Adrenal gland (tissue), 12 donors: Measurements from ENCODE around the gene SEMA4B. TPM values are rescaled to one million over a fixed set of nuclear protein-coding genes. Genes with fewer than 3 reads are reported as not detected.

ENCODE experiments used
- DNase-seq, 7 donors: peaks; one replicate each; pipeline ENCODE4 v3.0.0-alpha.2; 2019 to 2020
- H3K27ac ChIP-seq, 5 donors: fragments of 200-600 bp; sonication (generic) in 4 of 5; 1 replicate in 3 of 5; 2 replicates in 2 of 5; pipeline versions ENCODE4 v1.5.1 to v1.8.0; 2016 to 2020; ENCODE audit warnings: mild to moderate bottlenecking in 1 of 5
- H3K27me3 ChIP-seq: fragments of 200-600 bp; 2 replicates; pipeline ENCODE4 v1.8.0; 2021
- H3K36me3 ChIP-seq, 2 donors: fragments of 200-600 bp; replicated peaks in 1 of 2; 1 replicate in 1 of 2; 2 replicates in 1 of 2; pipeline versions ENCODE4 v1.5.1 to v1.8.0; 2018 to 2022
- H3K4me1 ChIP-seq, 2 donors: fragments of 200-600 bp; replicated peaks in 1 of 2; 1 replicate in 1 of 2; 2 replicates in 1 of 2; pipeline versions ENCODE4 v1.5.1 to v1.8.0; 2018 to 2021
- H3K4me3 ChIP-seq, 4 donors: fragments of 200-600 bp; sonication (generic) in 3 of 4; one replicate each; pipeline ENCODE4 v1.5.1; 2016 to 2018
- H3K9me3 ChIP-seq, 3 donors: fragments of 200-600 bp; sonication (generic) in 1 of 3; replicated peaks in 1 of 3; 1 replicate in 2 of 3; 2 replicates in 1 of 3; pipeline versions ENCODE4 v1.5.1 to v1.8.0; 2016 to 2021
- POLR2A ChIP-seq, 2 donors: fragments of 450-650 bp; IDR thresholded peaks; one replicate each; pipeline ENCODE4 v1.6.1; 2017; ENCODE audit warnings: antibody characterized with exemption in 2 of 2, mild to moderate bottlenecking in 2 of 2, moderate library complexity in 1 of 2
- WGBS, 4 donors: extraction: QIAGEN DNeasy Blood & Tissue Kit in 2 of 4; methylation state at CpG; one replicate each; pipeline versions ENCODE4 v1.1.5 to v1.1.7; 2013 to 2017; 5-methylcytosine and 5-hydroxymethylcytosine counted together
- intact Hi-C, 2 donors: fragments of 100-400 bp; cut with DNase I; formaldehyde crosslinking; loops; one replicate each; pipeline versions ENCODE4 v1.14.1 to v1.15.0; 2022 to 2023
- polyA plus RNA-seq, 3 donors: library from polyadenylated mRNA; stranded (reverse); fragments of 200-250 nt in 2 of 3; fragments of 350-450 nt in 1 of 3; fragmentation: Illumina TruSeq in 1 of 3; extraction: RNeasy Lipid Tissue Mini Kit (QIAGEN cat#74804) in 1 of 3; gene quantifications; one replicate each; pipeline ENCODE4 v1.2.3, GENCODE V29; 2013 to 2014
- total RNA-seq, 9 donors: library from RNA; depleted of rRNA in 4 of 9; stranded (reverse); fragments of >200 nt in 4 of 9; fragments of 120-200 nt in 1 of 9; fragmentation: NEBNext Ultra II Directional in 1 of 9; extraction: Animal tissue kit (Norgen Biotek cat#: 25700) in 1 of 9; gene quantifications; one replicate each; pipeline versions ENCODE4 v1.1.0 to v1.2.4, GENCODE V29; 2013 to 2023
- TF ChIP-seq, protein P1 (sequence below), 6 experiments: fragments of 450-650 bp in 4 of 6; fragments of 200-600 bp in 2 of 6; sonication (generic) in 1 of 6; IDR thresholded peaks; 1 replicate in 5 of 6; 2 replicates in 1 of 6; pipeline versions ENCODE4 v1.5.1 to v1.8.0; 2016 to 2021; ENCODE audit warnings: antibody characterized with exemption in 6 of 6, mild to moderate bottlenecking in 2 of 6, moderate library complexity in 1 of 6
- donor health status: healthy with polysubstance abuse.
- donor health status: Bipolar disorder and iron deficiency.
- donor health status: DM: yes; HTN: yes; CAD: no.
- donor health status: DM: no; HTN: no; CAD: no.
- donor health status: DM: no; HTN: no; CAD: no.
- donor health status: DM: yes; HTN: yes; CAD: no.

Gene SEMA4B
- total and polyA plus RNA-seq, 12 donors, result 10.6 to 155 (median 85.1) TPM

DNA sequence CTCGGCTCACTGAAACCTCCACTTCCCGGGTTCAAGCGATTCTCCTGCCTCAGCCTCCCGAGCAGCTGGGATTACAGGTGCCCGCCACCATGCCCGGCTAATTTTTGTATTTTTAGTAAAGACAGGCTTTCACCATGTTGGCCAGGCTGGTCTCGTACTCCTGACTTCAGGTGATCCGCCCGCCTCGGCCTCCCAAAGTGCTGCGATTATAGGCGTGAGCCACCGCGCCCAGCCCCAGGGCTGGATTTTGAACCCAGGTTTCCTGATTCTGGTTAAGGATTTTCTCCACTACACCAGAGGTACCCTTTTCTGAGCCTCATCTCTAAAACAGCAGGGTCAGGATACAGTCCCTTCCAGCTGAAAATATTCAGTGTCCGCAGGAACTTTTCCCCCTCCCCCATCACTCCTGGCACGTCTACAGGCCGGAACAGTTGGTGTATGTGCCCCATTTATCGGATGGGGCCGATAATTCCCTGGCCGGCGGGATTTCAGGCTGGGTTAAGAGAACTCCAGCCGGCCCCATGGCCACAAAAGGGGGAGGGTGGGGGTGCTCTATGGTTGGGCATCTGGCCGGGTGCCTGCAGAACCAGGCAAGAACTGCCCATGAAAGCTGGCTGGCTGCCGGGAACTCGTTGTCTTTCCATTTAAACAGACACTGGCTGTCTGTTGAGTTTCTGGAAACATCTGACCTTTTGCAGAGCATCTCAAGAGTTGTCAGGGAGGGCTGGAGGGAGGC lies 26.8 kb upstream of the SEMA4B start:
- H3K36me3 ChIP-seq, result no peaks in the 10 kb centered on the region

DNA sequence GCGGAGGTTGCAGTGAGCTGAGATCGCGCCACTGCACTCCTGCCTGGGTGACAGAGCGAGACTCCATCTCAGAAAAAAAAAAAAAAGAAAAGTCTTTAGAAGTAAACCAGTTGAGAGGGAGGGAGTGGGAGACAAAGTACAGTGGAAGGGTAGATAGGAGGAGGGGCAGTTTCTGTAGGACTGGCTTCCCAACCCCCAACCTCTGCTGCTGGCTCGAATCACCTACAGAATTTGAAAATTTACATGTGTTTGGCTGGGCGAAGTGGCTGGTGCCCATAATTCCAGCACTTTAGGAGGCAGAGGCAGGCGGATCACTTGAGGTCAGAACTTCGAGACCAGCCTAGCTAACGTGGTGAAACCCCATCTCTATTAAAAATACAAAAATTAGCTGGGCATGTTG lies 24.1 kb upstream of the SEMA4B start:
- 86 to 96% (median 94%) methylated on average over 9 of the region's 9 CpGs for WGBS, 4 donors
- Histone ChIP-seq H3K27ac (no peak overlapping the region), H3K4me3 (no peak overlapping the region), H3K9me3 (no peaks in the 10 kb centered on the region), H3K27me3 (no peaks in the 10 kb centered on the region), H3K36me3 (no peaks in the 10 kb centered on the region), H3K4me1 (peaks cover 12 to 17% of the 10 kb centered on the region in 2 donors)
- DNase-seq, result no peak
- TF ChIP-seq, protein P1, sequence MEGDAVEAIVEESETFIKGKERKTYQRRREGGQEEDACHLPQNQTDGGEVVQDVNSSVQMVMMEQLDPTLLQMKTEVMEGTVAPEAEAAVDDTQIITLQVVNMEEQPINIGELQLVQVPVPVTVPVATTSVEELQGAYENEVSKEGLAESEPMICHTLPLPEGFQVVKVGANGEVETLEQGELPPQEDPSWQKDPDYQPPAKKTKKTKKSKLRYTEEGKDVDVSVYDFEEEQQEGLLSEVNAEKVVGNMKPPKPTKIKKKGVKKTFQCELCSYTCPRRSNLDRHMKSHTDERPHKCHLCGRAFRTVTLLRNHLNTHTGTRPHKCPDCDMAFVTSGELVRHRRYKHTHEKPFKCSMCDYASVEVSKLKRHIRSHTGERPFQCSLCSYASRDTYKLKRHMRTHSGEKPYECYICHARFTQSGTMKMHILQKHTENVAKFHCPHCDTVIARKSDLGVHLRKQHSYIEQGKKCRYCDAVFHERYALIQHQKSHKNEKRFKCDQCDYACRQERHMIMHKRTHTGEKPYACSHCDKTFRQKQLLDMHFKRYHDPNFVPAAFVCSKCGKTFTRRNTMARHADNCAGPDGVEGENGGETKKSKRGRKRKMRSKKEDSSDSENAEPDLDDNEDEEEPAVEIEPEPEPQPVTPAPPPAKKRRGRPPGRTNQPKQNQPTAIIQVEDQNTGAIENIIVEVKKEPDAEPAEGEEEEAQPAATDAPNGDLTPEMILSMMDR (IDR thresholded peaks at IDR 0.05), result no peak
- no peak for TF ChIP-seq POLR2A (IDR thresholded peaks at IDR 0.05)
- intact Hi-C loops, result no loop called here

More for the DNA sequence above, 26.8 kb upstream of the SEMA4B start:
- TF ChIP-seq, protein P1 (IDR thresholded peaks at IDR 0.05), result no peak
- no peak for TF ChIP-seq POLR2A (IDR thresholded peaks at IDR 0.05)
- 57 to 62% (median 60%) methylated on average over 25 of the region's 25 CpGs for WGBS, 4 donors
- peaks cover 12 to 17% of the 10 kb centered on the region in 2 donors for H3K4me1 ChIP-seq
- intact Hi-C loops, result no loop called here
- H3K27me3 ChIP-seq, result no peaks in the 10 kb centered on the region
- no peaks in the 10 kb centered on the region for H3K9me3 ChIP-seq
- peak overlapping the region; percentile 31 to 94 (median 72) for H3K27ac ChIP-seq
- H3K4me3 ChIP-seq, result peak overlapping the region in 1 of 4 donors; percentile 0
- peak; percentile 87 to 98 (median 94) for DNase-seq

DNA sequence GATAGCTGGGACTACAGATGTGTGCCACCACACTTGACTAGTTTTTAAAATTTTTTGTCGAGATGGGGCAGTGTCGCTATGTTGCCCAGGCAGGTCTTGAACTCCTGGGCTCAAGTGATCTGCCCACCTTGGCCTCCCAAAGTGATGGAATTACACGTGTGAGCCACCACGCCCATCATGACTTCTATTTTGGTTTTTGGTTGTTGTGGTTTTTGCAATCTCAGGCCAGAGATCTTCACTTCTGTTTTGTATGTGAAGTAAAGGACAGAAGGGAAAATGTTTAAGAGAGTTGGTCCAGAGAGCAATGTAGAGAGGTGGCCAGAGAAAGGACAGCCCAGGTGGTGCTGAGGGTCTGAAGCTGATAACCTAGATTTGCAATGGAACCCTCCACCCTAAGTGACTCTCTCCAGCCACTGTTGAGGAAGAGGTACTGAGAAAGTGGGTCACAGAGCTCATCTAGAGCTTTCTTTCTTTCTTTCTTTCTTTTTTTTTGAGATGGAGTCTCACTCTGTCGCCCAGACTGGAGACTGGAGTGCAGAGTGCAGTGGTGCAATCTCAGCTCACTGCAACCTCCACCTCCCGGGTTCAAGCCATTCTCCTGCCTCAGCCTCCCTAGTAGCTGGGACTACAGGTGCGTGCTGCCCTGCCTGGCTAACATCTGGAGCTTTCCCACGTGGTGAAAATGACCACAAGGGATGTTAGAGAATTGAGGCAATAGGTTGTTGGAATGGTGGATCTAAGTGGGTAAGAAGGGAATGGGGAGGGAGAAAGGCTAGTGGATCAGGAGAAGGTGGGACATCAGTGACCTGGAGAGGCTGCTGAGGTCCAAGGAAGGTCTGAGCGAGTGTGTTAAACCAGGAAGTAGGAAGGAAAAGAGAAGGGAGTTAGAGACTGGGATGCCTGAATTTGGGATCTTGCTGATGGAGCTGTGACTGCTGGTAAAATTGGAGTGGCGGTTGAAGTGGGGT lies 22.4 kb upstream of the SEMA4B start:
- WGBS, 4 donors, result 70 to 78% (median 74%) methylated on average over 10 of the region's 10 CpGs

More for the DNA sequence above, 22.4 kb upstream of the SEMA4B start:
- no peak overlapping the region for H3K27ac ChIP-seq
- intact Hi-C loops, result no loop called here
- H3K36me3 ChIP-seq, result no peaks in the 10 kb centered on the region
- peaks cover 20 to 25% of the 10 kb centered on the region in 2 donors for H3K4me1 ChIP-seq
- H3K27me3 ChIP-seq, result no peaks in the 10 kb centered on the region
- H3K9me3 ChIP-seq, result no peaks in the 10 kb centered on the region
- DNase-seq, result no peak
- H3K4me3 ChIP-seq, result no peak overlapping the region
- TF ChIP-seq, protein P1 (IDR thresholded peaks at IDR 0.05), result no peak
- TF ChIP-seq POLR2A (IDR thresholded peaks at IDR 0.05), result no peak
